Colonic mucosa (tissue), 4 donors: Measurements from ENCODE around the gene RAB39B. TPM values are rescaled to one million over a fixed set of nuclear protein-coding genes. Genes with fewer than 3 reads are reported as not detected.

Source experiments
- DNase-seq: peaks from one replicate; pipeline ENCODE4 v3.0.0-alpha.2; 2020
- H3K27ac ChIP-seq: fragments of 200-600 bp; one replicate; pipeline ENCODE4 v1.8.0; 2021
- H3K27me3 ChIP-seq: fragments of 200-600 bp; one replicate; pipeline ENCODE4 v1.8.0; 2021
- H3K36me3 ChIP-seq: fragments of 200-600 bp; one replicate; pipeline ENCODE4 v1.8.0; 2021
- H3K4me1 ChIP-seq: fragments of 200-600 bp; one replicate; pipeline ENCODE4 v1.8.0; 2021; ENCODE audit warnings: mild to moderate bottlenecking
- H3K4me3 ChIP-seq: fragments of 200-600 bp; one replicate; pipeline ENCODE4 v1.8.0; 2021
- H3K9ac ChIP-seq, 2 donors: one replicate each; pipeline ENCODE4 v1.7.0; 2013; ENCODE audit warnings: control low read depth in 2 of 2, low read depth in 2 of 2, low read length in 2 of 2
- H3K9me3 ChIP-seq: fragments of 200-600 bp; one replicate; pipeline ENCODE4 v1.8.0; 2021
- intact Hi-C: fragments of 100-400 bp; cut with DNase I; formaldehyde crosslinking; loops from one replicate; pipeline ENCODE4 v1.14.1; 2022
- total RNA-seq, 2 donors: library from RNA; stranded (reverse); fragmentation: NEBNext Ultra II Directional in 1 of 2; extraction: Animal tissue kit (Norgen Biotek cat#: 25700) in 1 of 2; gene quantifications; one replicate each; pipeline ENCODE4 v1.2.1, GENCODE V29; 2021
- TF ChIP-seq, protein P1 (sequence below): fragments of 200-600 bp; IDR thresholded peaks from one replicate; pipeline ENCODE4 v1.8.0; 2022; ENCODE audit warnings: antibody characterized with exemption, mild to moderate bottlenecking
- donor health status: healthy.
- donor health status: DM: no; HTN: no; CAD: no.
- donor health status: DM: no; HTN: no; CAD: no.

Gene RAB39B
- total RNA-seq, 2 donors from 2014 or later: 0.13 to 0.17 TPM

DNA sequence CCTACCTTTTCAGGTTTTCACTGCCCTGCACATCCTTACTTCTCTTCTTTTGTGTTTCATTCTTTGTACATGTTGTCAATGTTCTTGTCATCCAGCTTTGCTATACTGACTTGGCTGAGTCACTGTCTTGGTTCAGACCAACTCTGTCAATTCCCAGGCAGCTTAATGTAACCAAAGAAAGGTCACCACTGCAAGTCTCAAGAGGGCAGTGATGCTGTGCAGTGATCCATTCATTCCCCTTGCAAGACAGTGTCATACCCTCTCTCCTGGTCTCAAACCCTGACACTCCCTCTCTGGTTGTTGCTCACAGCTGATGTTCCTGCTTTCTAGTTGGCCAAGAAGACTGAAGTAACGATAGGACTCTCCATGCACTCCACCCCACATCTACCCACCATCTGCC is 17.5 kb downstream of the RAB39B start:
- Histone ChIP-seq H3K9ac (no peak overlapping the region), H3K27ac (no peak overlapping the region), H3K4me3 (no peak overlapping the region), H3K36me3 (no peaks in the 10 kb centered on the region), H3K9me3 (no peaks in the 10 kb centered on the region), H3K27me3 (no peaks in the 10 kb centered on the region), H3K4me1 (no peaks in the 10 kb centered on the region)
- no peak for DNase-seq
- TF ChIP-seq, protein P1, sequence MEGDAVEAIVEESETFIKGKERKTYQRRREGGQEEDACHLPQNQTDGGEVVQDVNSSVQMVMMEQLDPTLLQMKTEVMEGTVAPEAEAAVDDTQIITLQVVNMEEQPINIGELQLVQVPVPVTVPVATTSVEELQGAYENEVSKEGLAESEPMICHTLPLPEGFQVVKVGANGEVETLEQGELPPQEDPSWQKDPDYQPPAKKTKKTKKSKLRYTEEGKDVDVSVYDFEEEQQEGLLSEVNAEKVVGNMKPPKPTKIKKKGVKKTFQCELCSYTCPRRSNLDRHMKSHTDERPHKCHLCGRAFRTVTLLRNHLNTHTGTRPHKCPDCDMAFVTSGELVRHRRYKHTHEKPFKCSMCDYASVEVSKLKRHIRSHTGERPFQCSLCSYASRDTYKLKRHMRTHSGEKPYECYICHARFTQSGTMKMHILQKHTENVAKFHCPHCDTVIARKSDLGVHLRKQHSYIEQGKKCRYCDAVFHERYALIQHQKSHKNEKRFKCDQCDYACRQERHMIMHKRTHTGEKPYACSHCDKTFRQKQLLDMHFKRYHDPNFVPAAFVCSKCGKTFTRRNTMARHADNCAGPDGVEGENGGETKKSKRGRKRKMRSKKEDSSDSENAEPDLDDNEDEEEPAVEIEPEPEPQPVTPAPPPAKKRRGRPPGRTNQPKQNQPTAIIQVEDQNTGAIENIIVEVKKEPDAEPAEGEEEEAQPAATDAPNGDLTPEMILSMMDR: no peak
- intact Hi-C loops: no loop called here

GRCh38 chrX:155242300-155242699 is 22.0 kb downstream of the RAB39B start:
- Histone ChIP-seq H3K27ac (no peak overlapping the region), H3K27me3 (no peaks in the 10 kb centered on the region), H3K4me3 (no peak overlapping the region), H3K36me3 (no peaks in the 10 kb centered on the region), H3K4me1 (no peaks in the 10 kb centered on the region), H3K9ac (no peak overlapping the region), H3K9me3 (no peaks in the 10 kb centered on the region)
- TF ChIP-seq, protein P1: no peak
- no peak for DNase-seq
- intact Hi-C loops: no loop called here

- no peaks in the 10 kb centered on the region for H3K9me3 ChIP-seq
- intact Hi-C loops: no loop called here
- H3K4me1 ChIP-seq: no peaks in the 10 kb centered on the region
- DNase-seq: no peak
- H3K36me3 ChIP-seq: no peaks in the 10 kb centered on the region
- no peak overlapping the region for H3K9ac ChIP-seq
- H3K27ac ChIP-seq: no peak overlapping the region
- no peak overlapping the region for H3K4me3 ChIP-seq
- TF ChIP-seq, protein P1: no peak
- no peaks in the 10 kb centered on the region for H3K27me3 ChIP-seq
These were observed 26.6 kb downstream of the RAB39B start for GRCh38 chrX:155237719-155238118.

- no peak overlapping the region for H3K4me3 ChIP-seq
- no peaks in the 10 kb centered on the region for H3K9me3 ChIP-seq
- TF ChIP-seq, protein P1: no peak
- H3K27me3 ChIP-seq: no peaks in the 10 kb centered on the region
- intact Hi-C loops: no loop called here
- no peaks in the 10 kb centered on the region for H3K36me3 ChIP-seq
- H3K27ac ChIP-seq: no peak overlapping the region
- DNase-seq: no peak
- no peaks in the 10 kb centered on the region for H3K4me1 ChIP-seq
- H3K9ac ChIP-seq: no peak overlapping the region
These were observed 28.4 kb downstream of the RAB39B start for GRCh38 chrX:155235891-155236290.

- intact Hi-C loops: no loop called here
These were observed 33.1 kb downstream of the RAB39B start for GRCh38 chrX:155231163-155231562.

More at GRCh38 chrX:155231163-155231562, 33.1 kb downstream of the RAB39B start:
- no peak overlapping the region for H3K9ac ChIP-seq
- H3K27me3 ChIP-seq: no peaks in the 10 kb centered on the region
- H3K4me1 ChIP-seq: no peaks in the 10 kb centered on the region
- DNase-seq: no peak
- H3K9me3 ChIP-seq: no peaks in the 10 kb centered on the region
- H3K4me3 ChIP-seq: no peak overlapping the region
- TF ChIP-seq, protein P1: no peak
- no peak overlapping the region for H3K27ac ChIP-seq
- H3K36me3 ChIP-seq: no peaks in the 10 kb centered on the region
